ENCODE data around the gene CCDC192.

Gene CCDC192

DNA sequence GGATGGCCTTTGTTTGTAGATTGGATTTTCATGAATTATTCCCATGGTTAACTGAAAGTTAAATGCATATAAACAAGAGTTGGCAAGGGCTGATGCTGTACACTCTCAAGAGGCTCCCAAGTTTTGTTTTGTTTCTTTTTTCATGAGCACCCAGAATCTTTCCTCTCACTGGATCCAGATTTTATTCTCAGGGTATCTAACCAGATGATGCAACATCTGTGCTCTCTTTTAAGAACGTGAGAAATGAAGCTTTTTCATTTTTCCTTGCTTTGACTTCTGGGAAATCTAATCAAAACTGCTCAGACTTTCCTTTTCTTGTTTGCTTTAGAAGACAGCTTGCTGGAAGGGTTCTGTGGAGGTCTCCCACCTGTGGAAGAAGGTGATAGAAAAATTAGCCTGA, 237.7 kb downstream of the CCDC192 start:
- Histone ChIP-seq H3K4me1 (ENCODE audit: low read length) (no peaks in the 10 kb centered on the region), H3K4me2 (ENCODE audit: low read length) (no peak overlapping the region), H3K36me3 (replicated peaks; ENCODE audit: low read depth, low read length) (no peaks in the 10 kb centered on the region), H3K4me3 (ENCODE audit: low read length) (no peak overlapping the region), H3K9ac (ENCODE audit: low read length) (no peak overlapping the region), H2AFZ (ENCODE audit: low read depth, low read length) (no peak overlapping the region), H3K79me2 (ENCODE audit: low read length) (no peaks in the 10 kb centered on the region), H4K20me1 (ENCODE audit: insufficient read depth, low read length) (no peaks in the 10 kb centered on the region), H3K9me3 (ENCODE audit: insufficient read depth, low read length) (no peaks in the 10 kb centered on the region), H3K27ac (ENCODE audit: low read length) (no peak overlapping the region), H3K27me3 (ENCODE audit: low read depth, low read length) (no peaks in the 10 kb centered on the region)
- TF ChIP-seq, protein P1, sequence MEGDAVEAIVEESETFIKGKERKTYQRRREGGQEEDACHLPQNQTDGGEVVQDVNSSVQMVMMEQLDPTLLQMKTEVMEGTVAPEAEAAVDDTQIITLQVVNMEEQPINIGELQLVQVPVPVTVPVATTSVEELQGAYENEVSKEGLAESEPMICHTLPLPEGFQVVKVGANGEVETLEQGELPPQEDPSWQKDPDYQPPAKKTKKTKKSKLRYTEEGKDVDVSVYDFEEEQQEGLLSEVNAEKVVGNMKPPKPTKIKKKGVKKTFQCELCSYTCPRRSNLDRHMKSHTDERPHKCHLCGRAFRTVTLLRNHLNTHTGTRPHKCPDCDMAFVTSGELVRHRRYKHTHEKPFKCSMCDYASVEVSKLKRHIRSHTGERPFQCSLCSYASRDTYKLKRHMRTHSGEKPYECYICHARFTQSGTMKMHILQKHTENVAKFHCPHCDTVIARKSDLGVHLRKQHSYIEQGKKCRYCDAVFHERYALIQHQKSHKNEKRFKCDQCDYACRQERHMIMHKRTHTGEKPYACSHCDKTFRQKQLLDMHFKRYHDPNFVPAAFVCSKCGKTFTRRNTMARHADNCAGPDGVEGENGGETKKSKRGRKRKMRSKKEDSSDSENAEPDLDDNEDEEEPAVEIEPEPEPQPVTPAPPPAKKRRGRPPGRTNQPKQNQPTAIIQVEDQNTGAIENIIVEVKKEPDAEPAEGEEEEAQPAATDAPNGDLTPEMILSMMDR (IDR thresholded peaks at IDR 0.05; ENCODE audit: low read depth, low read length) = no peak
- TF ChIP-seq EZH2phosphoT487 (IDR thresholded peaks at IDR 0.05; ENCODE audit: low read depth) = no peak

DNA sequence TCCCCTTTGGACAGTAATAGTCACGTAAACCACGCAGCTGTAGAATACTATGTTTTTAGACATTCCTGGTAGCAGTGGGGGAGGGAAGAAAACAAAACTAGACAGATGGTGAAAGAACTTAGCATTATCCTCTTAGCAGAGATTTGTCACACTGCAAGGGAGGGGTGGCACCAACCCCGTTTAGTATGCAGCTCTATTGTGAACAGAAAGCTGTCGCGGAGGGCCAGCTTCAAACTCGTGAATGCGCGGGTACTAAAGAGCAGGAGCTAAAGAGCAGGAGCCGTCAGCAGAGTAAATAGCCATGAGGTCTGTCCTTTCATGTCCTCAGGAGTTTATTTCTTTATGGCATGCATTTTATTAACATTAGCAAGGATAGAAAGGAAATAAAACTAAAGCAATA, 238.5 kb downstream of the CCDC192 start:
- H3K9me3 ChIP-seq (ENCODE audit: insufficient read depth, low read length) = no peaks in the 10 kb centered on the region
- no peak overlapping the region for H3K9ac ChIP-seq (ENCODE audit: low read length)
- no peaks in the 10 kb centered on the region for H4K20me1 ChIP-seq (ENCODE audit: insufficient read depth, low read length)
- no peak for TF ChIP-seq EZH2phosphoT487 (IDR thresholded peaks at IDR 0.05; ENCODE audit: low read depth)
- TF ChIP-seq, protein P1 (IDR thresholded peaks at IDR 0.05; ENCODE audit: low read depth, low read length) = no peak
- H3K4me3 ChIP-seq (ENCODE audit: low read length) = no peak overlapping the region
- H3K4me2 ChIP-seq (ENCODE audit: low read length) = no peak overlapping the region
- no peaks in the 10 kb centered on the region for H3K4me1 ChIP-seq (ENCODE audit: low read length)
- H3K79me2 ChIP-seq (ENCODE audit: low read length) = no peaks in the 10 kb centered on the region
- no peaks in the 10 kb centered on the region for H3K27me3 ChIP-seq (ENCODE audit: low read depth, low read length)
- H3K27ac ChIP-seq (ENCODE audit: low read length) = no peak overlapping the region
- H3K36me3 ChIP-seq (replicated peaks; ENCODE audit: low read depth, low read length) = no peaks in the 10 kb centered on the region
- H2AFZ ChIP-seq (ENCODE audit: low read depth, low read length) = no peak overlapping the region

DNA sequence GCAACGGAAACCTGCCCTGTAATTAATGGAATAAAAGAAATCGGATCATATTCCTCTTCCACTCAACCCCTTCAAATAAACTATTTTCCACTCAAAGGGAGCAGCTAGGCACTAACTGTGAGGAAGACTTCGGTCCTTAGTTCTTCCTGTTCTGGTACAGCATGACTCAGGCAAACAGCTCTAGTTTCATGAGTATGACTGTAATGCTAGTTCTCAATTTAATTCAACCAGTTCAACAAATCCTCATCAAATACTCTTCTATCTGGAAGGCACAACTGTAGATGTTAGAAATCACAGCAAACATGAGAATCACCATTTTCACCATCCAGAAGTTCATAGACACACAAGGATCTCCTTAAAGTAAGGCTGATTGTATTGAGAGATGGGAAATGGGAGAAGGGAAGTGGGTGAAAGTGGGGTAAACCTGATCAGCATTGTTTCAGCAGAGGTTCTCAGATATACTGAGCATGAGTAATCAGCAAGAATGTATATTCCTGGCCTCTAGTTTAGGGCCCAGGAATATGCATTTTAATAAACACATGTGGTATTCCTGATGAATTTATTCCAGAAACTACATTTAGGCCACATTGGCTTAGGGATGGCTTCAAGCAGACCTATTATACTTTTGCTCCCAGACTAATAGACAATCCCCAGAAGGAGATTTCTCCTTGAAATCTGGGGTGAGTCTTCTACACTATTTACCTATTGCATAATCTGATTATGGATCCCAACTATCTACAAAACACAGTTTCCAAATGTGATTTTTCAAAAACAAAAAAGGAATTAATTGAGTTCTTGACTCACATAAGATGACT, 239.3 kb downstream of the CCDC192 start:
- Histone ChIP-seq H3K4me1 (ENCODE audit: low read length) (no peaks in the 10 kb centered on the region), H3K4me2 (ENCODE audit: low read length) (no peak overlapping the region), H3K27me3 (ENCODE audit: low read depth, low read length) (no peaks in the 10 kb centered on the region), H3K36me3 (replicated peaks; ENCODE audit: low read depth, low read length) (no peaks in the 10 kb centered on the region), H3K9me3 (ENCODE audit: insufficient read depth, low read length) (no peaks in the 10 kb centered on the region), H3K27ac (ENCODE audit: low read length) (no peak overlapping the region), H4K20me1 (ENCODE audit: insufficient read depth, low read length) (no peaks in the 10 kb centered on the region), H3K79me2 (ENCODE audit: low read length) (no peaks in the 10 kb centered on the region), H3K9ac (ENCODE audit: low read length) (no peak overlapping the region), H3K4me3 (ENCODE audit: low read length) (no peak overlapping the region), H2AFZ (ENCODE audit: low read depth, low read length) (no peak overlapping the region)
- TF ChIP-seq, protein P1 (IDR thresholded peaks at IDR 0.05; ENCODE audit: low read depth, low read length) = no peak
- TF ChIP-seq EZH2phosphoT487 (IDR thresholded peaks at IDR 0.05; ENCODE audit: low read depth) = no peak

DNA sequence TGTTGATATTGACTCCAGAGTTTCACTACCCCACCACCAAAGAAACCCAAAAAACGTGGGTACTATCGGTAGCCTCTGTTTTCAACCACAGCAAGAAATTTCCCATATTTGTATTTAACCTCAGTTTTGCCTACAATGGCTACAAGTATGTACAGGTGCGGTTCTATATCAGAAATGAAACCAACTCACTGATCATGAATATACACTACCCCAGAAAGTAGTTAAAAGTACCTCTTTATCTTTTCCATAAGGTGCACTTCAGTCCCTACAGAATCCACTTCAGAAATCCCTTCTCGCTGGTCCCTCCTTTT, 239.8 kb downstream of the CCDC192 start:
- Histone ChIP-seq H3K79me2 (ENCODE audit: low read length) (no peaks in the 10 kb centered on the region), H2AFZ (ENCODE audit: low read depth, low read length) (no peak overlapping the region), H3K9me3 (ENCODE audit: insufficient read depth, low read length) (no peaks in the 10 kb centered on the region), H3K27ac (ENCODE audit: low read length) (no peak overlapping the region), H3K36me3 (replicated peaks; ENCODE audit: low read depth, low read length) (no peaks in the 10 kb centered on the region), H4K20me1 (ENCODE audit: insufficient read depth, low read length) (no peaks in the 10 kb centered on the region), H3K4me1 (ENCODE audit: low read length) (no peaks in the 10 kb centered on the region), H3K4me3 (ENCODE audit: low read length) (no peak overlapping the region), H3K27me3 (ENCODE audit: low read depth, low read length) (no peaks in the 10 kb centered on the region), H3K4me2 (ENCODE audit: low read length) (no peak overlapping the region), H3K9ac (ENCODE audit: low read length) (no peak overlapping the region)
- TF ChIP-seq, protein P1 (IDR thresholded peaks at IDR 0.05; ENCODE audit: low read depth, low read length) = no peak
- TF ChIP-seq EZH2phosphoT487 (IDR thresholded peaks at IDR 0.05; ENCODE audit: low read depth) = no peak
